ENCODE measurements around the gene PFN1. TPM values are rescaled to one million over a fixed set of nuclear protein-coding genes. Genes with fewer than 3 reads are reported as not detected.

Gene PFN1
- total RNA-seq, 1 donor from 2014 or later: 811 TPM

DNA sequence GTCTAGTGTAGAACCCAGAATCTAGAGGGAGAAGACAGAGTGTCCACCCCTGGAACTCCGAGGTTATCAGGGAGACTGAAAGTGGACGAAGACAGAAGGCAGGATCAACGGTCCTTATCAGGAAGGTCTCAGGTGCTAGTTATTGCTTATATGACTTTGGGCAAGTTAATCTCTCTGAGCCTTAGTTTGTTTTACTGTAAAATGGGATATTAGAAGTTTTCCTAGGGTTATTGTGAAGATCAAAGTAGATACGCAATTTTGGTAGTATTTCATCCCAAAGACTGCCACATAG is 7.1 kb downstream of the PFN1 start:
- no peak for DNase-seq (ENCODE audit: extremely low spot score in 2 of 2)
- intact Hi-C loops (cut with DNase I): no loop called here
- peaks cover 0 to 50% of the 10 kb centered on the region in 2 donors for H3K36me3 ChIP-seq
- H3K27ac ChIP-seq: peak overlapping the region; percentile 88
- peak overlapping the region; percentile 76 to 88 for H3K4me3 ChIP-seq
- no peaks in the 10 kb centered on the region for H3K27me3 ChIP-seq
- H3K9me3 ChIP-seq: no peaks in the 10 kb centered on the region
- peaks cover 56% of the 10 kb centered on the region for H3K4me1 ChIP-seq
- TF ChIP-seq POLR2A (IDR thresholded peaks at IDR 0.05) (no peak), POLR2AphosphoS5 (IDR thresholded peaks at IDR 0.05; ENCODE audit: insufficient read depth in 1 of 2, low read depth in 1 of 2) (no peak)
- TF ChIP-seq, protein P1, sequence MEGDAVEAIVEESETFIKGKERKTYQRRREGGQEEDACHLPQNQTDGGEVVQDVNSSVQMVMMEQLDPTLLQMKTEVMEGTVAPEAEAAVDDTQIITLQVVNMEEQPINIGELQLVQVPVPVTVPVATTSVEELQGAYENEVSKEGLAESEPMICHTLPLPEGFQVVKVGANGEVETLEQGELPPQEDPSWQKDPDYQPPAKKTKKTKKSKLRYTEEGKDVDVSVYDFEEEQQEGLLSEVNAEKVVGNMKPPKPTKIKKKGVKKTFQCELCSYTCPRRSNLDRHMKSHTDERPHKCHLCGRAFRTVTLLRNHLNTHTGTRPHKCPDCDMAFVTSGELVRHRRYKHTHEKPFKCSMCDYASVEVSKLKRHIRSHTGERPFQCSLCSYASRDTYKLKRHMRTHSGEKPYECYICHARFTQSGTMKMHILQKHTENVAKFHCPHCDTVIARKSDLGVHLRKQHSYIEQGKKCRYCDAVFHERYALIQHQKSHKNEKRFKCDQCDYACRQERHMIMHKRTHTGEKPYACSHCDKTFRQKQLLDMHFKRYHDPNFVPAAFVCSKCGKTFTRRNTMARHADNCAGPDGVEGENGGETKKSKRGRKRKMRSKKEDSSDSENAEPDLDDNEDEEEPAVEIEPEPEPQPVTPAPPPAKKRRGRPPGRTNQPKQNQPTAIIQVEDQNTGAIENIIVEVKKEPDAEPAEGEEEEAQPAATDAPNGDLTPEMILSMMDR (IDR thresholded peaks at IDR 0.05): no peak

DNA sequence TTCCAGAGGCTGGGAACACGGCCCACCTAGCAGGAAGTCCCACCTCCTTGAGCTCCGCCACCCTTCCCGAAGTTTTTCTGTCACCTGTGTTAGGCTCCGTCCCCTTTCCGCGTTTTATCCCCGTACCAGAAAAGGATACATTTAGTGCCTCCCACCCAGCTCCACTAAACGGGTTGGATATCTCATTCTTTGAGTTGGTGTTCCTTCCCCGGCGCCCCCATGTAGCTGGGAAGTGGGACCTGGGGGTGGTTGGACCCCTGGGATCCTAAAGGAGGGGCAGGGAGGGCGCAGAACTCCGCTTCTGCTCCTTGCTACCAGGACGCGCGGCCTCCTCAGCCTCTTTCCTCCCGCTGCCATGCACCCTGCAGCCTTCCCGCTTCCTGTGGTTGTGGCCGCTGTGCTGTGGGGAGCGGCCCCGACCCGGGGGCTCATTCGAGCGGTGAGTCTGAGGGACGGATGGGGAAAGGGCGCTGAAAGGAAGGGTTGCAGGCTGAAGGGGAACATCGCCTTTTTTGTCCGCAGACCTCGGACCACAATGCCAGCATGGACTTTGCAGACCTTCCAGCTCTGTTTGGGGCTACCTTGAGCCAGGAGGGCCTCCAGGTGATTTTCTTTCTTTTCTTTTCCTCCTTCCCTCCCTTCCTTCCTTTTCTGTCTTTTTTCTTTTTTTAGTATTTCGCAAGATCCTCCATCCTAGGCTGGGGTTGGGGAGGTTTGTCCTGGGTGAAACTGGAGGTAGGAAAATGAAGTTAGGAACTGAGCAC is 7.6 kb downstream of the PFN1 start:
- DNase-seq (ENCODE audit: extremely low spot score in 2 of 2): no peak
- H3K9me3 ChIP-seq: no peaks in the 10 kb centered on the region
- H3K4me3 ChIP-seq: peak overlapping the region; percentile 76 to 88
- H3K27me3 ChIP-seq: no peaks in the 10 kb centered on the region
- TF ChIP-seq, protein P1 (IDR thresholded peaks at IDR 0.05): no peak
- TF ChIP-seq POLR2A (IDR thresholded peaks at IDR 0.05): no peak
- TF ChIP-seq POLR2AphosphoS5 (IDR thresholded peaks at IDR 0.05; ENCODE audit: insufficient read depth in 1 of 2, low read depth in 1 of 2): peak in 1 of 2 donors; percentile 3
- H3K27ac ChIP-seq: peak overlapping the region; percentile 88
- intact Hi-C loops (cut with DNase I): no loop called here
- H3K4me1 ChIP-seq: peaks cover 51% of the 10 kb centered on the region
- peaks cover 0 to 45% of the 10 kb centered on the region in 2 donors for H3K36me3 ChIP-seq

DNA sequence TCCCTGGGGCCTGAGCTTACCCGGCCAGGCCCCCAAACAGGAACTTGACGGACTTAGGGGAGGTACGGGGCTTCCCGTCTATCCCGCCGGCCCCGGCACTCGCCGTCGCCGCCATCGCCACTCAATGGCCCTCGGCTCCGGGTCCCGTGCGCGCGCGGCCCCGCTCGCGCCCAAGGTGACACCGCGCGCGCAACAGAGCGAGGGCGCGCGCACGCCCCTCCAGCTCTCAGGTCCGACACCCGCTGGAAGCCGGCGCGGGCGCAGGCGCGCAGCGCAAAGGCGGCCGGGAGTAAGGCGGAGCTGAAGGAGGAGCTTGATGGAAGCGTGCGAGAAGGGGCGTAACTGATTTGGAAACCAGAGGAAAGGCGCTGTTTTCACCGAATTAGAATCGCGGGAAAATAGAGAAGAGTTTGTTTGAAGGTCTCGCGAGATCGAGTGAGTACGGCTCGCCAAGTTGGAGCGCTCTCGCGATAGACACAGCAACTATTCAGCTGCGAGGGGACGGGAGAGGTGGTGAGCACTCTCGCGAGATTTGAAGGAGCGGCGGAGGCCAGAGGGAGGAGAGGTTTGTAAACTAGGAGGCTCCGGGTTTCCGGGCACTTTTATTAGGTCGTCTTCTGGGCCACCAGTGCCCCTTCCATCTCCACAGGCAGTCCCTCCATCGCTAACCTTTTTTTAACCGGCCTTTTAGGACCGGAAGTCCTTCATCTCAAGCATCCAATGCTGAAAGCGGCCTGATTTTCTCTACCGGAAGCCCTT is 8.4 kb downstream of the PFN1 start, which contains the start of the genes RNF167 and SLC25A11:
Gene RNF167 (plus strand): TSS at position 473 of the 759 bp plus-strand sequence. CDS start 642 bp downstream, outside the sequence.
Gene SLC25A11 (minus strand): TSS at position 251 of the 759 bp plus-strand sequence. CDS start 136 bp downstream, at position 115.
- intact Hi-C loops (cut with DNase I): no loop called here
- H3K36me3 ChIP-seq: peaks cover 0 to 39% of the 10 kb centered on the region in 2 donors

DNA sequence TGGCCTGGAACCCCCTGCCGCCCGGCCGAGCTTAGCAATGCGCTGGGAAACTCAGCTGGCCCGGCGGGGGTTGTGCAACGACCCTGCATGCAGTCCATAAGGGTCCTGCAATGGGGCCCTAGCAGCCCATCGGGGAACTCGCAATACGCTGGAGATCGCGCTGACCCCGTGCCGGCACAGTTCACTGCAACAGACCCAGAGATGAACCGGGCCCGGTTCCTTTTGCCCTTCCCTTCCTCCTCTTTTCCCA is 8.9 kb downstream of the PFN1 start:
- H3K4me1 ChIP-seq: peaks cover 40% of the 10 kb centered on the region
- intact Hi-C loops (cut with DNase I): no loop called here
- H3K4me3 ChIP-seq: peak overlapping the region; percentile 76 to 88
- DNase-seq (ENCODE audit: extremely low spot score in 2 of 2): no peak
- peak overlapping the region; percentile 88 for H3K27ac ChIP-seq
- peaks cover 0 to 37% of the 10 kb centered on the region in 2 donors for H3K36me3 ChIP-seq
- H3K27me3 ChIP-seq: no peaks in the 10 kb centered on the region
- no peaks in the 10 kb centered on the region for H3K9me3 ChIP-seq
- TF ChIP-seq POLR2A (IDR thresholded peaks at IDR 0.05) (no peak), POLR2AphosphoS5 (IDR thresholded peaks at IDR 0.05; ENCODE audit: insufficient read depth in 1 of 2, low read depth in 1 of 2) (no peak)
- TF ChIP-seq, protein P1 (IDR thresholded peaks at IDR 0.05): no peak

More for the DNA sequence above, 8.4 kb downstream of the PFN1 start, which contains the start of the genes RNF167 and SLC25A11:
- TF ChIP-seq, protein P1 (IDR thresholded peaks at IDR 0.05): no peak
- TF ChIP-seq POLR2A (IDR thresholded peaks at IDR 0.05) (peak in 1 of 2 donors; percentile 62), POLR2AphosphoS5 (IDR thresholded peaks at IDR 0.05; ENCODE audit: insufficient read depth in 1 of 2, low read depth in 1 of 2) (peak; percentile 79 to 90)
- peak in 1 of 2 donors; percentile 99 for DNase-seq (ENCODE audit: extremely low spot score in 2 of 2)
- peak within 1 kb of the TSS; percentile 88 for H3K27ac ChIP-seq
- H3K27me3 ChIP-seq: no peaks in the 10 kb centered on the region
- H3K9me3 ChIP-seq: no peaks in the 10 kb centered on the region
- peaks cover 43% of the 10 kb centered on the region for H3K4me1 ChIP-seq
- peak within 1 kb of the TSS; percentile 76 to 88 for H3K4me3 ChIP-seq
